Measurements from ENCODE around the gene KLHL20.

- TF ChIP-seq CTCF (IDR thresholded peaks at IDR 0.05) (no peak), POLR2AphosphoS5 (IDR thresholded peaks at IDR 0.05; ENCODE audit: low read depth, low read length) (no peak), TCF7L2 (IDR thresholded peaks at IDR 0.05; ENCODE audit: low read depth, low read length) (no peak)
Observed at GRCh38 chr1:173702736-173703135, 12.0 kb upstream of the KLHL20 start.
